ENCODE measurements around the gene LTO1.
A peak's percentile ranks its signal among the peaks of the same experiment; 100 is the strongest.

Gene LTO1

DNA sequence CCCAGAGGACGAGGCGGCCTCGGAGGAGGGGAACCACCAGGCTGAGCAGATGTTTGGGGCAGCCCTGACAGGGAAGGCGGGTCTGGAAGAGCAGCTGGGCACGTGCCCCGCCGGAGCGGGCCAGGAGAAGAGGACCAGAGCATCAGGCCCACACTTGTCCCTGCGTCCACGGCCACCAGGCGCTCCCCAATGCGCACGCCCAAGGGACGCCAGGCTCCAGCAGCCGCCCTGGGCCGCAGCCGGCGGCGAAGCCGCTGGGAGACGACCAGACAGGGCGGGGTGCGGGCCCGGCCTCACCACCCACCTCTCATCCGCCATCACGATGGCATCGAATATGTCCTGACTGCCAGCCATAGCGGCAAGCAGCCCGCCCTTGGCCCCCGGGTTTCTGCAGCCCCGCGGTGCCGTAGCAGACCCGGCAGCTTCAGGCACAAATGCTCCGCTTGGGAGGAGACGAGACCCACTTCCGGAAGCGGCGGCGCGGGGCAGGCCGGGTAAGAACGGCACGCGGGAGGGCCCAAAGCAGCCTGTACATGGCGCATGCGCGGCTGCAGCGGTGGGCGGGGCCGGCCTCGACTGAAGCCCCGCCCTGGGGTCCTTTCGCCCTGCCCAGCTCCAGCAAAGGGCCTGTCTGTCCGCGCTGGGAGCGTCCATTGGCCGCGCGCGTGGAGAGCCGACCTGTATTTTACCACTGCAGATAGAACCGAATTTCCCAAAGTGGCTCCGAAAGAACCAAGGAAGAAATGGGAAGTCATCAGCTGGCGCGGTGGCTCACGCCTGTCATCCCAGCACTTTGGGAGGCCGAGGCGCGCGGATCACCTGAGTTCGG, at the start of gene LTO1:
Gene LTO1, minus strand, starts transcription at position 468 of the 829 bp plus-strand sequence. Its CDS starts 114 bp downstream, at position 354.
- peak; percentile 96 for DNase-seq

GRCh38 chr11:69721745-69722144, 46.6 kb upstream of the LTO1 start:
- no peak for DNase-seq

- no peak for DNase-seq
Observed at GRCh38 chr11:69721106-69721505, 46.0 kb upstream of the LTO1 start.

- DNase-seq, result no peak
Observed at GRCh38 chr11:69718912-69719311, 43.8 kb upstream of the LTO1 start.

- DNase-seq, result no peak
Observed at GRCh38 chr11:69718147-69718546, 43.0 kb upstream of the LTO1 start.

DNA sequence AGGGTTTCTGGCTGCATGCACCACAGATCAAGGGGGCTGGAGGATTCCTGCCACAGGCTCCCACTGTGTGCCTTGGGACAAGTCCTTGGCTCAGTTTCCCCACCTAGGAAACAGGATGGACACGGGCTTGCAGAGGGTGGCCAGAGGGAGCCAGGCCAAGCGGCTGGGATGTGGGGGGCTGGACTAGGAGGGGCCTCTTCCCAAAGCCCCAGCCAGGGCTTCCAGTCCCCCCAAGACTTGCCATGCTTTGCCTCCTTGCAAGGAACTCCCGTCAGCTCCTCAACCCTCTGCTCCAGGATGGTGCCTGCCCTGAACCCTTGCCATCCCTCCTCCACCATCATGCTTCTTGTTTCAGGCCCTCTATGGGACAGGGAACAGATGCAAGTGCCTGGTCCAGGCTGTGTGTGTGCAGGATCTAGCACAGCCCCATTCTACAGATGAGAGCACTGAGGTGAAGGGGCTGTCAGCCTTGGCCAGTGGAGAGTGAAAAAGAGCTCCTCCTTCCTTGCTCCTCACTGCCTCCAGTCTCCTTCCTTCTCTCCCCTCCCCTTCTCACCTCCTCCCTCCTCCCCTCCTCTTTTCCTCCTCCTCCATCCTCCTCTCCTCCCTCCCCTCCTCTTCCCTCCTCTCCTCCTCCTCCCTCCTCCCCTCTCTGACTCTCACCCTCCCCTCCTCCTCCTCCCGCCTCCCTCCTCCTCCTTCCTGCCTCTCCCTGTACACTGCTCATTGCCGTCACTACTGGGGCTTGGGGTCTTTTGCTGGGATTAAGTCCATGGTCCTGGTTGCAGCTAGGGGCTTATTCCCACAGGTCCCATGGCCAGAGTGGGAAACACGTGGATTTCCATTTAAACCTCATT, 42.0 kb upstream of the LTO1 start:
- DNase-seq, result no peak

- DNase-seq, result no peak
Observed at GRCh38 chr11:69716099-69716498, 40.9 kb upstream of the LTO1 start.

GRCh38 chr11:69715446-69715845, 40.3 kb upstream of the LTO1 start:
- no peak for DNase-seq

DNA sequence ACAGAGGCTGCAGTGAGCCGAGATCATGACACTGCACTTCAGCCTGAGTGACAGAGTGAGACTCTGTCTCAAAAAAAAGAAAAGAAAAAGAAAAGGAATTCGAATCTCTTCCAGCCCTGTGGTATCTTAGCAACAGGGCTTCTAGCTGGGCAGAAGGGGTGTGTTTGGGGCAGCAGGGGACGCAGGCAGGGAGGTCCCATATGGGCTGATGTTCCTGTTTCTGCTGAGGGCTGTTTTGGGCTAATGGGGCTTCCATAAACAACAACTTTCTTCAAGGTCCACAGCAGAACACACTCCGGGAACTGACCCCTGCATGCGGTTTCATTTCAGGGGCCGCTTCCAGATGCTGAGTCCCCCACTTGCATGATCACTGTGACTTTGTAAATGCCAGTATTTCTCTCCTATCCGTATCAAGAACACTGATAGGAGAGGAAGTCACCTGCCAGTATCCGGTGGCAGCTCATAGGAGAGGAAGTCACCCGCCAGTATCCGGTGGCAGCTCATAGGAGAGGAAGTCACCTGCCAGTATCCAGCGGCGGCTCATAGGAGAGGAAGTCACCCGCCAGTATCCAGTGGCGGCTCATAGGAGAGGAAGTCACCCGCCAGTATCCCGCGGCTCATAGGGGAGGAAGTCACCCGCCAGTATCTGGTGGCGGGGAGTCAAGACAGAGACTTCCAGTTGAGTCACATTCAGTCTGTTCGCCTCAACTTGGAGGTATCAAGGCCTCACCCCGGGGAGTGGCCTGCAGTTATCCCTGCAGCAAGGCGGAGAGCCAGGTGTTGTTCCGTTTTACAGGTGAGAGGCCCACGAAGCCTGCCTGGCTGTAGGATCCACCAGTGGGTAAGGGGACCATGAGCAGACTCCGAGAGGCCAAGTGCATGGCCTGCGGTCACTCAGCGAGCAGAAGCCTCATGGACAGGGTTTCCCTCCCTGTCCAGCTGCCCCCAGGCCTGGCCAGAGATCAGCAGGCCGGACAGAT, 37.0 kb upstream of the LTO1 start:
- no peak for DNase-seq

DNA sequence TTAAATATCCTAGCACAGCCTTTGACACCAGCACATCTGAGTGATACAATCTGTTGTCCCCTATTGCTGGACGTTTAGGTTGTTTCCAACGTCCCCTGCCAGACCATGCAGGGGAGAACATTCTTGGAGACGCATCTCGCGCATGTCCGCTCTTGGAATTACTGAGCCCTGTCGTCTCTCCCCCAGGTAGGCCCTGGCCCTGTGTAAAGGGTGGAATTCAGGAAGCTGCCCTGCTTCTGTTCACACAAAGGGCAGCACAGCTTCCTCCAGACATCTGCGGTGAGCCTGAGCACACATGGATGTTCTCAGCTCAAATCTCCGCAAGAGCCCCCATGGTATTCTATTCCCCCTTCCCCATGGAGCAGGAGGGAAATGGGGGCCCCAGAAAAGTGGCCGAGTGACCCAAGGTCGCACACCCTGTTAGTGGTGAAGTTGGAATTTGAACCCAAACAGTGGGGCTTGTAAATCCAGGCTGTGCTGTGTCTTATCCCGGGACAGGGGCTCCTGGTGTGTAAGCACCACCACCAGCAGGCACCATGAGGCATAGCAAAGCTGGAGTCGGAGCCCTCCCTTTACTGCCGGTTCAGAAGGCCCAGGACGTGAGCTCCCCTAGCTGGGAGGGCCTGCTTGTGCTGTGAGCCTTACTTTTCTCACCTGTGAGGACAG, 33.7 kb upstream of the LTO1 start:
- no peak for DNase-seq

GRCh38 chr11:69707176-69707575, 32.0 kb upstream of the LTO1 start:
- no peak for DNase-seq

DNA sequence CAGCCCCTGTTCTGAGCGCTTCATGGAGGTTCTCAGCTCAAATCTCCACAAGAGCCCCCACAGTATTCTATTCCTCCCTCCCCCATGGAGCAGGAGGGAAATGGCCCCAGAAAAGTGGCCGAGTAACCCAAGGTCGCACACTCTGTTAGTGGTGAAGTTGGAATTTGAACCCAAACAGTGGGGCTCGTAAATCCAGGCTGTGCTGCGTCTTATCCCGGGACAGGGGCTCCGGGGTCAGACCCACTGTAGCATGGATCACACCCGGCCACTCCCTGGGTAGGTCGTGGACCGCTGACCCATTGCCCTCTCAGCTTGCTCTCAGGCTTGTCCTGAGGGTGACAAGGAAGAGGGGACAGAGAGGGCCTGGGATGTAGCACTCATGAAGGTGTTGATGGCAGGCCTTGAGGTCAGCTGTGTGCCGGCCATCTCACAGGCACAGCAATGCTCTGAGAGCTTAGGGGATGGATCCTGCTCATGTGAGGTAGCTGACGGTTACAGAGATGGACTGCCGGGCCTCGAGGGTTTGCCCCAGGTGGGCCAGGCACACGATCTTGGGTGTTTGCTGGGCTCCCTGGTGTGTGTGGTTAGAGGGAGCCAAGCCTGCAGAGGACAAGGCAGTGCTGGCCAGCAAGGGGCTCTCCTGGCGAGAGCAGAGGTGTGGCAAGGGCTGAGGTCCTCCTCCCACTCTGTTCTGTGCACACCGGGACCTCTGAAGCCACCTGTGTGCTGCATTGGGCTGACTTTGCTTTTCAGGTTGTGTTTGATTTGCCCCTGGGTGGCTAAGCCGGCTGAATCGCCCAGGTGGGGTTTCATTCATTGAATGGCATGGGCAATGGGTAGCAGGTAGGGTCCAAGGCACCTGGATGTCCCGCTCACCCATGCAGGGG, 31.0 kb upstream of the LTO1 start:
- DNase-seq, result no peak

DNA sequence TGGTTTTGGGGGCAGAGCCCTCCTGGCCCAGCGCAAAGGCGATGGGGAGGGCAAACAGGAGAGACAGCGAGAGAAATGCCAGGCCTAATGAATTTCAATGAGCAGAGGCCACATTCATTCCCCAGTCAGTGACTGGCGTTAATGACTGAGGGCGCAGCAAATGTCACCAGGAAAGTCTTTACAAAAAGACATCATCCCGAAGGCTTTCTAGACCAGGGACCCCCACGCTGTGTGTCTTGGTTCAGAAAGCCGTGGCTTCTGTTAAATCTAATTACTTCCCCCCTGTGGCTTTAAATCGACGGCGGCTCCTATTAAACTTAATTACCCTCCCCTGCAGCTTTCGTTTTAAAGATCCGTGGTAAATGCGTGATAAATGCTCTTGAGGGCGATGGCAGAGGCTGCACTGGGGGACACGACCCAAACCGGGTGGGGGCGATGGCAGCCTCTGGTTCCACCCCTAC, 30.2 kb upstream of the LTO1 start:
- no peak for DNase-seq

GRCh38 chr11:69704508-69705253, 29.5 kb upstream of the LTO1 start:
- DNase-seq, result no peak

GRCh38 chr11:69703768-69704507, 28.8 kb upstream of the LTO1 start, which contains the start of gene FGF19:
Gene FGF19 (minus strand): TSS chr11:69704022. CDS start chr11:69703876, 146 bp downstream.
- DNase-seq, result no peak

DNA sequence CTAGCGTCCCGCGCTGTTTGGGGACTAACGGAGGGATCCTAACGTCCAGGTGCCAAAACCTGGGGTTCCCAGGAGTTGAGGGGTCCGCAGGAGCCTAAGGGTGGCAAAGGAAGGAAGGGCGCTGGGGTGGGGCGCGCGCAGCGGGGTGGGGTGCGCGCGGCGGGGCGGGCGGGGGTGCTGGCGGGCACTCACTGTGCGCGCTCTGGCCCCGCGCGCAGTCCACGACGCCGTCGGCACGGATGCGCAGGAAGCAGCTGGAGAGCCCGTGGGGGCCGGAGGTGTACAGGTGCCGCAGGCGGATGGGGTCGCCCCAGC, 28.3 kb upstream of the LTO1 start:
- DNase-seq, result no peak

DNA sequence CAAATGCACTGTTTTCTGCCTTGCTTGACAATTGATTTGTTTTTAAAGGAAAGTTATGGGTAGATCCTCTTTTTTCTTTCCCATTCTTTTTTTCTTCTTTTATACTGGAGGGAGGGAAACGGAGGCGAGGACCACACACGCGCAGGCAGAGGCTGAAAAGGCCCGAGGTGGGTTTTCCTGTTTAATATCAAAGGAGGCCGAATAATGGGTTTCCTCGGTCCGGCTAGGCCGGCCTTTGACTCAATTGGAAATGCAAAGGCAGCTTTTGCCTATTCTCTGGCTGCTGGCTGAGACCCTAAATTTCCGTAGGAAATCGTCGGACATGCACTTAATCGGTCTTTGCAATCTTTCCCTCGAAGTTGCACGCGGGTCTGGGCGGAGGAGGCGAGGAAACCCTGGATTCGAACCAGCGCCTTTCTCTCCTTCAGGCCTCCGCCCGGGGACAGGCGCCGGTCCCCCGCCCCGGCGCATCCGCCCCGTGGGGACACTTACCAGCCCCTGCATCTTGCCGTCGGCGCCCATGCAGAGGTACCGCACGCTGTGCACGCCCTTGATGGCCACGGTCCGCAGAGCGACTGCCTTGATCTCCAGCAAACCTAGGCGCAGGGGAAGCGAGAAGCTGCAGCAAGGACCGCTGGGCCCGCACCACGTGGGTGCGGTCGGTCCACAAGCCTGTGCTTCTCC, 27.8 kb upstream of the LTO1 start:
- DNase-seq, result no peak

GRCh38 chr11:69702239-69702691, 27.1 kb upstream of the LTO1 start:
- no peak for DNase-seq

All from NCI-H774 (cell line).